ENCODE data around the gene CCDC142.
A peak's percentile ranks its signal among the peaks of the same experiment; 100 is the strongest.

The CCDC142 gene

DNA sequence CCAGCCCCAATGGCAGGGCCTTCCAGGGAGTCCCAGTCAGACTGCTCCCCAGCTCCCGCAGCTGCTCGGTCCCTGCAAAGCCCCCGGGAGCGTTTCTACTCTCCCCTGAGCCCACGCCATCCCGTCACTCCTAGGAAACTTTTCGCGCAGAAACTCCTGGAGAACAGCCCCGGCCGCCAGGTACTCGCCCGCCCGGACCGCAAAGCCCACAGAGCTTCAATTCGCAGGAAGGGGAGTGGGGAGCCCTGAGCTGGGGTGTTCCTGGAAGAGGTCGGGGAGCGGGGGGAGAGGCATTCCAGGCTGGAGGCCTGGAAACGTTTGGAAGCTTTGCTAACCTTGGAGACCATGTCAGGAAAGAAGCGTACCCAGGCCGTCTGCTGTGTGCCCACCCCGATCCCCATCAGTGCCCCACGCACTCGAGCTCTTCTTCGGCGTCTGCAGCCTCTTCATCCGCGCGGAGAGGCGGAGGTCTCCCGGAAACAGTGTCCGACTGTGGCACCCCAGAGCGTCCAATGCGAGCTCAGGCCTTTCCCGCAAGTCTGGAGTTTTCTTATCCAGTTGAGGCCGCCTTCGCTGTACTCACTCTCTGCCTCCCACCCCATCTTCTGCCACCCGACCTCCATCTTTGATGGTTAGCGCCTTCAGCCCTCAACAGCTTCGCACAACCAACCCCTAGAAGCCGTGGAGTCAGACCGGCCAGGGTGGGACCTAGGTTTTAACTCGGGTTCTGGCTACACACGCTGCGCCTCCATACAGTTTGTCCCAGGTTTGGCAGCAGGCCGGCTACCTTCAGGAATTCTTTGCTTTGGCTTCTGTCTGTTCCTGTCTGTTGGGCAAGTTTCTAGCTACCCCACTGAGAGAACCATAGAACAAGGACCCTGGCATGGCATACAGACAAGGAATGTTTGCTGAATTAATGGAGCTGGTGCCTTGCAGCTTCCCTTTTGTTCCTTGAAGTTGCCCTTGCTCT lies 21.0 kb upstream of the CCDC142 start:
- Histone ChIP-seq H3K27me3 (ENCODE audit: control insufficient read depth, insufficient read depth, low read length, poor library complexity, severe bottlenecking) (peaks cover 85% of the 10 kb centered on the region), H3K4me3 (ENCODE audit: insufficient read depth, low read depth, low read length) (peak overlapping the region; percentile 40), H3K36me3 (ENCODE audit: control insufficient read depth, insufficient read depth, low read length) (peaks cover 5% of the 10 kb centered on the region), H3K4me1 (ENCODE audit: control insufficient read depth, insufficient read depth, low read length) (peaks cover 38% of the 10 kb centered on the region), H3K27ac (ENCODE audit: insufficient read depth, low read depth, low read length, poor library complexity, severe bottlenecking) (no peak overlapping the region), H3K9me3 (ENCODE audit: control insufficient read depth, low read length) (no peaks in the 10 kb centered on the region)
- 60 to 68% methylated on average over 45 of the region's 45 CpGs for WGBS, 2 experiments

DNA sequence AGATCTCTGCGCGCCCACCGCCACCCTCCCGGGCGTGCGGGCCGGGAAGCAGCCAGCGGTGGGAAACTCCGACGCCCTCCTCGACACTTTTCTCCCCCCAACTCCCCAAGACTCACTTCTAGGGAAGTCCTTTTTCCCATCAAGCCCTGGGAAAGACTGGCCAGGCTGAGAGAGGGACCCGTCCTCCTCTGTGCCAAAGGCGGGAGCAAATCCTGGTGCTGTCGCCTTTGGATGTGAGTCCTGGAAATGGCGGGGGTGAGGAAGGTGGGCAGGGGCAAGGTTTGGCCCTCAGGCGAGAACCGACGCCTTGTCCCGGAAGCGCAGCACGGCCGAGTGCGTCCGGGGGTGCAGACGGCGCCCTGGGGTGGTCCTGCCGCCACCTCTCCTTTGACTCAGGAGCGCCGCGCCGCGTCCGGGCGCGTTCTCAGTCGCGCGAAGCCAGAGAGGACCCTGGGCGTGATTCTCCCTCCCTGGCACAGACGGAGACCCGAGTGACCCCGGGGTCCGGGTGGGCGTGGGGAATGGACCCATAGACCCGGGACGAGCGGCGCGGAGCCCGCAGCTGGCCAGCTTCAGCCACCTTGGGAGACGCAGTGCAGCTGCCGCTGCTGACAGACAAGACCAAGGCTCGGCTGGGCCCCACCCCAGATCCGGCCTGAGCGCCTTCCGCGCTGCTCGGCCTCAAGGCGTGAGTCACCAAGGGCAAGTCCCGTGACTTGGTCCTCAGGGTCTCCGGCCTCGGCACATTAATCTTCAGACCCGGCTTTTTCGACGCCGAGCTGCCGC lies 20.1 kb upstream of the CCDC142 start:
- Histone ChIP-seq H3K27me3 (ENCODE audit: control insufficient read depth, insufficient read depth, low read length, poor library complexity, severe bottlenecking) (peaks cover 85% of the 10 kb centered on the region), H3K4me3 (ENCODE audit: insufficient read depth, low read depth, low read length) (peak overlapping the region; percentile 40), H3K4me1 (ENCODE audit: control insufficient read depth, insufficient read depth, low read length) (peaks cover 41% of the 10 kb centered on the region), H3K9me3 (ENCODE audit: control insufficient read depth, low read length) (no peaks in the 10 kb centered on the region), H3K36me3 (ENCODE audit: control insufficient read depth, insufficient read depth, low read length) (peaks cover 5% of the 10 kb centered on the region), H3K27ac (ENCODE audit: insufficient read depth, low read depth, low read length, poor library complexity, severe bottlenecking) (no peak overlapping the region)
- 2 to 3% methylated on average over 67 of the region's 67 CpGs for WGBS, 2 experiments

GRCh38 chr2:74502147-74502719 lies 19.4 kb upstream of the CCDC142 start:
- Histone ChIP-seq H3K4me1 (ENCODE audit: control insufficient read depth, insufficient read depth, low read length) (peaks cover 41% of the 10 kb centered on the region), H3K4me3 (ENCODE audit: insufficient read depth, low read depth, low read length) (peak overlapping the region; percentile 40), H3K9me3 (ENCODE audit: control insufficient read depth, low read length) (no peaks in the 10 kb centered on the region), H3K27me3 (ENCODE audit: control insufficient read depth, insufficient read depth, low read length, poor library complexity, severe bottlenecking) (peaks cover 92% of the 10 kb centered on the region), H3K27ac (ENCODE audit: insufficient read depth, low read depth, low read length, poor library complexity, severe bottlenecking) (no peak overlapping the region), H3K36me3 (ENCODE audit: control insufficient read depth, insufficient read depth, low read length) (peaks cover 5% of the 10 kb centered on the region)
- 12 to 13% methylated on average over 32 of the region's 32 CpGs for WGBS, 2 experiments

GRCh38 chr2:74501335-74502071 lies 18.7 kb upstream of the CCDC142 start:
- Histone ChIP-seq H3K4me1 (ENCODE audit: control insufficient read depth, insufficient read depth, low read length) (peaks cover 37% of the 10 kb centered on the region), H3K36me3 (ENCODE audit: control insufficient read depth, insufficient read depth, low read length) (peaks cover 5% of the 10 kb centered on the region), H3K27me3 (ENCODE audit: control insufficient read depth, insufficient read depth, low read length, poor library complexity, severe bottlenecking) (peaks cover 96% of the 10 kb centered on the region), H3K4me3 (ENCODE audit: insufficient read depth, low read depth, low read length) (no peak overlapping the region), H3K9me3 (ENCODE audit: control insufficient read depth, low read length) (no peaks in the 10 kb centered on the region), H3K27ac (ENCODE audit: insufficient read depth, low read depth, low read length, poor library complexity, severe bottlenecking) (no peak overlapping the region)
- WGBS, 2 experiments, result 37 to 43% methylated on average over 18 of the region's 18 CpGs

DNA sequence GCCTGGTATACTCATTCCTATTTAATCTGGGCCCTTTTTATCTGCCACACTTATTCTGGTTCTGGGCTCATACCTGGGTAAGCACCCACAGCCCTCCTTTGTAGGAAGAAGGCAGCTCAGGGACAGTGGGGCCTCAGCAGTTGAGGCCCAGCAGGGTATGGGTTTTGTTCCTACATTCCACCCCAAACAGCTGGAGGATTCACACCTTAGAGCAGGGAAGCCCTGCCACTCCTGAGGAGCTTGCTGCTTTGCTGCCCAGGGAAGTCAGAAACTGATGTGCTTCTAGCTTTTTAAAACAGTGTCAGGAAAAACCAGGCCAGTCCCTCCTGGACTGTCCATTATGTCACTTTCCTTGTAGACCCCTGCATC lies 17.8 kb upstream of the CCDC142 start:
- peaks cover 36% of the 10 kb centered on the region for H3K4me1 ChIP-seq (ENCODE audit: control insufficient read depth, insufficient read depth, low read length)
- no peak overlapping the region for H3K4me3 ChIP-seq (ENCODE audit: insufficient read depth, low read depth, low read length)
- H3K27me3 ChIP-seq (ENCODE audit: control insufficient read depth, insufficient read depth, low read length, poor library complexity, severe bottlenecking), result peaks cover 100% of the 10 kb centered on the region

GRCh38 chr2:74499940-74500577 lies 17.3 kb upstream of the CCDC142 start:
- 22 to 24% methylated on average over 15 of the region's 15 CpGs for WGBS, 2 experiments
- no peak overlapping the region for H3K4me3 ChIP-seq (ENCODE audit: insufficient read depth, low read depth, low read length)

More for the DNA sequence above, 17.8 kb upstream of the CCDC142 start:
- Histone ChIP-seq H3K36me3 (ENCODE audit: control insufficient read depth, insufficient read depth, low read length) (peaks cover under 1% of the 10 kb centered on the region), H3K9me3 (ENCODE audit: control insufficient read depth, low read length) (no peaks in the 10 kb centered on the region), H3K27ac (ENCODE audit: insufficient read depth, low read depth, low read length, poor library complexity, severe bottlenecking) (no peak overlapping the region)

GRCh38 chr2:74499267-74499939 lies 16.6 kb upstream of the CCDC142 start, which contains the start of gene LBX2:
Gene LBX2 (minus strand): TSS chr2:74499603. CDS start chr2:74499537, 66 bp downstream.
- Histone ChIP-seq H3K36me3 (ENCODE audit: control insufficient read depth, insufficient read depth, low read length) (no peaks in the 10 kb centered on the region), H3K4me1 (ENCODE audit: control insufficient read depth, insufficient read depth, low read length) (peaks cover 36% of the 10 kb centered on the region), H3K27ac (ENCODE audit: insufficient read depth, low read depth, low read length, poor library complexity, severe bottlenecking) (no peak within 1 kb of the TSS), H3K27me3 (ENCODE audit: control insufficient read depth, insufficient read depth, low read length, poor library complexity, severe bottlenecking) (peaks cover 95% of the 10 kb centered on the region), H3K4me3 (ENCODE audit: insufficient read depth, low read depth, low read length) (peak within 1 kb of the TSS; percentile 29), H3K9me3 (ENCODE audit: control insufficient read depth, low read length) (no peaks in the 10 kb centered on the region)
- WGBS, 2 experiments, result 2% methylated on average over 65 of the region's 65 CpGs

More at GRCh38 chr2:74499940-74500577, 17.3 kb upstream of the CCDC142 start:
- Histone ChIP-seq H3K36me3 (ENCODE audit: control insufficient read depth, insufficient read depth, low read length) (no peaks in the 10 kb centered on the region), H3K9me3 (ENCODE audit: control insufficient read depth, low read length) (no peaks in the 10 kb centered on the region), H3K27ac (ENCODE audit: insufficient read depth, low read depth, low read length, poor library complexity, severe bottlenecking) (no peak overlapping the region), H3K4me1 (ENCODE audit: control insufficient read depth, insufficient read depth, low read length) (peaks cover 36% of the 10 kb centered on the region), H3K27me3 (ENCODE audit: control insufficient read depth, insufficient read depth, low read length, poor library complexity, severe bottlenecking) (peaks cover 100% of the 10 kb centered on the region)

- Histone ChIP-seq H3K36me3 (ENCODE audit: control insufficient read depth, insufficient read depth, low read length) (no peaks in the 10 kb centered on the region), H3K27me3 (ENCODE audit: control insufficient read depth, insufficient read depth, low read length, poor library complexity, severe bottlenecking) (peaks cover 88% of the 10 kb centered on the region), H3K27ac (ENCODE audit: insufficient read depth, low read depth, low read length, poor library complexity, severe bottlenecking) (no peak overlapping the region), H3K9me3 (ENCODE audit: control insufficient read depth, low read length) (no peaks in the 10 kb centered on the region), H3K4me1 (ENCODE audit: control insufficient read depth, insufficient read depth, low read length) (peaks cover 36% of the 10 kb centered on the region), H3K4me3 (ENCODE audit: insufficient read depth, low read depth, low read length) (peak overlapping the region; percentile 29)
- 1% methylated on average over 41 of the region's 41 CpGs for WGBS, 2 experiments
Observed at GRCh38 chr2:74498500-74499266, 15.9 kb upstream of the CCDC142 start.

Data from ectodermal cell (in vitro differentiated cells).